ENCODE data around the gene RASL10B.

- TF ChIP-seq POLR2A (IDR thresholded peaks at IDR 0.05) (no peak), CTCF (IDR thresholded peaks at IDR 0.05 in 8 of 11, conservative IDR thresholded peaks at IDR 0.05 in 3 of 11) (peak in 9 of 11 experiments; percentile 16 to 57 (median 41))
Observed at GRCh38 chr17:35766903-35767510, 35.6 kb downstream of the RASL10B start.
